Measurements from ENCODE around the gene ORM1. TPM values are rescaled to one million over a fixed set of nuclear protein-coding genes. Genes with fewer than 3 reads are reported as not detected.

Gene ORM1
- total RNA-seq, 1 experiment from 2014 or later, result 4.4 TPM

DNA sequence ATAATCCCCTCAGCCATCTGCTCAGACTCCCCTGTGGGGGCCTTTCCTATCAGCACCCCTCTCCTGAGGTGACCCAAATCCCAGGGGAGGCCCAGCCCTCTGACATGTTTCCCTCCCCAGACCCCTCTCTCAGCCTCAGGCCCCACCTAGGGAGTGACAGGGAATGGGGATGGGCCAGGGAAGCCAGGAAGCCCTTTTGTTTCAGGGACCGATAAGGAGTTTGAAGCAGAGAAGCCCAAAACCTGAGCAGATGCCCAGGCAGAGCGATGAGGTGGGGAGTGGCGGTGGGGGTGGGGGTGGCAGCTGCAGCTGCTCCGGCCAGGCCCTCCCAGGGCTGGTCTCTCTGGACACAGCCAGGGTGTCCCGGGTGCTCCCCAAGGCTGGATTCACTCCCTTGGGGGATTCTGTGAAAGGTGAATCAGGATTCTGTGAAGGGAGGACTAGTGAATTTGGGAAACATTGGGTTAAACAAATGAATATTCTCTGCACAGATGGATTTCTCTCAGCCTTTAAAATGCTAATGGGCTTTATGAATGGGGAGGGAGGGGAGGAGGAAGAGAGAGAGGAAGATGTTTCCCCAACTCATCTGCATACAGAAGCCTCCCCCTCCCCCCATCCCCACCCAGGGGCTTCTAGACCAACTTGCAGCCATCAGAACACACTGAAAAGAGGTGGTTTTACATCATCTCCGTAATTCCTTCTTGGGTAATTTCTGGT is 47.5 kb downstream of the ORM1 start:
- Histone ChIP-seq H3K4ac (ENCODE audit: low read depth, low read length) (no peak overlapping the region), H4K91ac (ENCODE audit: insufficient read length, low read depth, low read length) (no peak overlapping the region), H3K79me2 (ENCODE audit: insufficient read depth, low read length) (0 out of 2 replicates have a peak, but pooled peaks cover 3% of the 10 kb centered on the region), H3K23me2 (ENCODE audit: insufficient read length, low read depth, low read length, poor library complexity, severe bottlenecking) (peaks cover 5% of the 10 kb centered on the region), H4K8ac (replicated peaks; ENCODE audit: insufficient read length, low read depth, low read length) (no peak overlapping the region), H2AFZ (ENCODE audit: low read length) (no peak overlapping the region), H3K79me1 (ENCODE audit: insufficient read depth, low read depth, low read length, poor library complexity, severe bottlenecking) (no peaks in the 10 kb centered on the region), H3K4me2 (ENCODE audit: insufficient read depth, insufficient read length, low read length) (peak overlapping the region; percentile 52), H3K27me3 (ENCODE audit: insufficient read depth, low read length) (no peaks in the 10 kb centered on the region), H3K4me1 (ENCODE audit: insufficient read depth, low read length) (peaks cover 13% of the 10 kb centered on the region), H2BK5ac (ENCODE audit: insufficient read length, low read length) (no peak overlapping the region), H3T11ph (ENCODE audit: low read length) (no peak overlapping the region), H4K20me1 (ENCODE audit: control insufficient read depth, insufficient read depth, insufficient read length) (no peaks in the 10 kb centered on the region), H2BK12ac (ENCODE audit: insufficient read length, low read depth, low read length) (no peak overlapping the region), H2AK5ac (ENCODE audit: insufficient read length, low read length) (no peak overlapping the region), H4K5ac (ENCODE audit: insufficient read length, low read depth, low read length) (no peak overlapping the region), H3K27ac (ENCODE audit: insufficient read length, low read depth, low read length) (peak overlapping the region; percentile 3), H3K9me3 (ENCODE audit: control insufficient read depth, low read depth, low read length) (no peaks in the 10 kb centered on the region), H2BK20ac (ENCODE audit: low read depth, low read length, poor library complexity, severe bottlenecking) (no peak overlapping the region), H3K9ac (ENCODE audit: extremely low read depth, insufficient read length, low read length) (no peak overlapping the region), H2BK120ac (ENCODE audit: low read depth, low read length, poor library complexity, severe bottlenecking) (no peak overlapping the region), H3K18ac (ENCODE audit: insufficient read length, low read depth, low read length) (no peak overlapping the region), H3K14ac (ENCODE audit: insufficient read depth, low read length) (peak overlapping the region; percentile 27; the same call in 1 of the 2 replicates), H3K56ac (ENCODE audit: insufficient read length, low read depth, low read length) (no peak overlapping the region), H2BK15ac (ENCODE audit: low read depth, low read length) (no peak overlapping the region), H3K23ac (ENCODE audit: insufficient read length, low read depth, low read length) (no peak overlapping the region)
- Mint-ChIP-seq H3K4me1 (peaks cover 43 to 48% of the 10 kb centered on the region in 2 experiments), H3K4me3 (peak overlapping the region; percentile 28 to 61), H3K9me3 (no peaks in the 10 kb centered on the region), H3K27ac (peak overlapping the region; percentile 87 to 99 (median 95)), H3K36me3 (ENCODE audit: insufficient read depth in 1 of 3, low read depth in 3 of 3) (peaks cover 16 to 28% (median 16%) of the 10 kb centered on the region in 3 experiments), H3K27me3 (ENCODE audit: low read depth) (no peaks in the 10 kb centered on the region)
- peak; percentile 74 for DNase-seq
- WGBS (ENCODE audit: extremely low coverage, insufficient read length, low lambda C conversion rate), result no CpG with 5 or more reads among the region's 6 CpGs
- TF ChIP-seq CTCF (conservative IDR thresholded peaks at IDR 0.05), result no peak
